H9 (cell line): ENCODE data around the gene FKBP10. TPM values are rescaled to one million over a fixed set of nuclear protein-coding genes. Genes with fewer than 3 reads are reported as not detected.

Source experiments
- DNase-seq: peaks from one replicate; pipeline ENCODE4 v3.0.0-alpha.2; 2017
- H2AFZ ChIP-seq: one replicate; pipeline ENCODE4 v1.6.1; 2013; ENCODE audit warnings: mild to moderate bottlenecking, low read length, control low read depth, moderate library complexity
- H2AK5ac ChIP-seq: 2 replicates; pipeline ENCODE4 v1.6.1; 2013; ENCODE audit warnings: low read length, control low read depth, mixed read lengths; ENCODE audit not compliant: insufficient read length
- H2BK120ac ChIP-seq: one replicate; pipeline ENCODE4 v1.6.1; 2013; ENCODE audit warnings: low read depth, mild to moderate bottlenecking, low read length, control low read depth, inconsistent platforms; ENCODE audit not compliant: poor library complexity, severe bottlenecking
- H2BK12ac ChIP-seq: 2 replicates; pipeline ENCODE4 v1.6.1; 2013; ENCODE audit warnings: low read length, control low read depth, mixed read lengths, low read depth; ENCODE audit not compliant: insufficient read length
- H2BK15ac ChIP-seq: 2 replicates; pipeline ENCODE4 v1.6.1; 2013; ENCODE audit warnings: low read depth, low read length, control low read depth
- H2BK20ac ChIP-seq: one replicate; pipeline ENCODE4 v1.6.1; 2013; ENCODE audit warnings: low read depth, mild to moderate bottlenecking, low read length, control low read depth, inconsistent platforms; ENCODE audit not compliant: poor library complexity, severe bottlenecking
- H2BK5ac ChIP-seq: 2 replicates; pipeline ENCODE4 v1.6.1; 2013; ENCODE audit warnings: low read length, control low read depth, mixed read lengths; ENCODE audit not compliant: insufficient read length
- H3K14ac ChIP-seq: 2 replicates; pipeline ENCODE4 v1.6.1; 2013; ENCODE audit warnings: low read length, control low read depth; ENCODE audit not compliant: insufficient read depth
- H3K18ac ChIP-seq: 2 replicates; pipeline ENCODE4 v1.6.1; 2013; ENCODE audit warnings: low read depth, mild to moderate bottlenecking, mixed read lengths, low read length, control low read depth; ENCODE audit not compliant: insufficient read length
- H3K23ac ChIP-seq: 2 replicates; pipeline ENCODE4 v1.6.1; 2013; ENCODE audit warnings: low read length, control low read depth, mixed read lengths, low read depth; ENCODE audit not compliant: insufficient read length
- H3K23me2 ChIP-seq: 2 replicates; pipeline ENCODE4 v1.6.1; 2013; ENCODE audit warnings: low read depth, mild to moderate bottlenecking, mixed read lengths, low read length, control low read depth; ENCODE audit not compliant: insufficient read length, poor library complexity, severe bottlenecking
- H3K27ac ChIP-seq: 2 replicates; pipeline ENCODE4 v1.5.1; 2013; ENCODE audit warnings: low read length, control low read depth, mixed read lengths, low read depth; ENCODE audit not compliant: insufficient read length
- H3K27me3 ChIP-seq: 2 replicates; pipeline ENCODE4 v1.6.1; 2013; ENCODE audit warnings: low read length, control low read depth, inconsistent platforms; ENCODE audit not compliant: insufficient read depth
- H3K4ac ChIP-seq: 2 replicates; pipeline ENCODE4 v1.6.1; 2013; ENCODE audit warnings: low read depth, mild to moderate bottlenecking, control low read depth, inconsistent platforms, low read length, moderate library complexity
- H3K4me1 ChIP-seq: 2 replicates; pipeline ENCODE4 v1.6.1; 2013; ENCODE audit warnings: low read length, control low read depth, inconsistent platforms; ENCODE audit not compliant: insufficient read depth
- H3K4me2 ChIP-seq: 2 replicates; pipeline ENCODE4 v1.6.1; 2013; ENCODE audit warnings: low read length, control low read depth, mixed read lengths; ENCODE audit not compliant: insufficient read length, insufficient read depth
- H3K56ac ChIP-seq: 2 replicates; pipeline ENCODE4 v1.6.1; 2013; ENCODE audit warnings: low read depth, mild to moderate bottlenecking, mixed read lengths, low read length, control low read depth; ENCODE audit not compliant: insufficient read length
- H3K79me1 ChIP-seq: 2 replicates; pipeline ENCODE4 v1.6.1; 2013; ENCODE audit warnings: low read depth, mild to moderate bottlenecking, moderate library complexity, low read length, control low read depth, inconsistent platforms; ENCODE audit not compliant: insufficient read depth, poor library complexity, severe bottlenecking
- H3K79me2 ChIP-seq: 2 replicates; pipeline ENCODE4 v1.6.1; 2013; ENCODE audit warnings: low read length, control low read depth, inconsistent platforms; ENCODE audit not compliant: insufficient read depth
- H3K9ac ChIP-seq: 2 replicates; pipeline ENCODE4 v1.6.1; 2013; ENCODE audit warnings: low read length, control low read depth, mixed read lengths; ENCODE audit not compliant: insufficient read length; ENCODE audit errors: extremely low read depth
- H3K9me3 ChIP-seq: one replicate; pipeline ENCODE4 v1.6.1; 2013; ENCODE audit warnings: low read depth, low read length, inconsistent platforms; ENCODE audit not compliant: control insufficient read depth
- H3T11ph ChIP-seq: one replicate; pipeline ENCODE4 v1.6.1; 2013; ENCODE audit warnings: mild to moderate bottlenecking, low read length, control low read depth, inconsistent platforms
- H4K20me1 ChIP-seq: one replicate; pipeline ENCODE4 v1.6.1; 2013; ENCODE audit not compliant: control insufficient read depth, insufficient read length, insufficient read depth
- H4K5ac ChIP-seq: 2 replicates; pipeline ENCODE4 v1.6.1; 2013; ENCODE audit warnings: low read depth, mild to moderate bottlenecking, mixed read lengths, low read length, control low read depth; ENCODE audit not compliant: insufficient read length
- H4K8ac ChIP-seq: replicated peaks from 2 replicates; pipeline ENCODE4 v1.6.1; 2013; ENCODE audit warnings: low read length, control low read depth, mixed read lengths, low read depth; ENCODE audit not compliant: insufficient read length
- H4K91ac ChIP-seq: 2 replicates; pipeline ENCODE4 v1.6.1; 2013; ENCODE audit warnings: low read depth, mild to moderate bottlenecking, moderate library complexity, mixed read lengths, low read length, control low read depth; ENCODE audit not compliant: insufficient read length
- H3K27ac Mint-ChIP-seq, 3 experiments: 2 replicates in 2 of 3; 3 replicates in 1 of 3; pipeline ENCODE4 v1.8.0; 2020 to 2021; ENCODE audit warnings: mixed read lengths in 3 of 3, mild to moderate bottlenecking in 1 of 3, moderate library complexity in 1 of 3
- H3K27me3 Mint-ChIP-seq: 2 replicates; pipeline ENCODE4 v1.8.0; 2021; ENCODE audit warnings: low read depth, mild to moderate bottlenecking, moderate library complexity, mixed read lengths
- H3K36me3 Mint-ChIP-seq, 3 experiments: 2 replicates in 2 of 3; 3 replicates in 1 of 3; pipeline ENCODE4 v1.8.0; 2020 to 2021; ENCODE audit warnings: low read depth in 3 of 3, mixed read lengths in 3 of 3; ENCODE audit not compliant: insufficient read depth in 1 of 3
- H3K4me1 Mint-ChIP-seq, 2 experiments: 2 replicates each; pipeline ENCODE4 v1.8.0; 2020; ENCODE audit warnings: mixed read lengths in 2 of 2
- H3K4me3 Mint-ChIP-seq, 2 experiments: 2 replicates in 1 of 2; 3 replicates in 1 of 2; pipeline ENCODE4 v1.8.0; 2020 to 2021; ENCODE audit warnings: mild to moderate bottlenecking in 2 of 2, mixed read lengths in 2 of 2, moderate library complexity in 1 of 2
- H3K9me3 Mint-ChIP-seq, 2 experiments: 2 replicates in 1 of 2; 3 replicates in 1 of 2; pipeline ENCODE4 v1.8.0; 2020; ENCODE audit warnings: mild to moderate bottlenecking in 2 of 2, mixed read lengths in 2 of 2, moderate library complexity in 1 of 2
- WGBS: extraction: QIAGEN DNeasy Blood & Tissue Kit; methylation state at CpG from one replicate; pipeline ENCODE4 v1.1.7; 2013; ENCODE audit warnings: missing lambda C conversion rate, low lambda C conversion rate, mixed read lengths; ENCODE audit not compliant: insufficient read length; ENCODE audit errors: extremely low coverage; 5-methylcytosine and 5-hydroxymethylcytosine counted together
- total RNA-seq: library from RNA; stranded (reverse); gene quantifications from 2 replicates; pipeline ENCODE4 v1.2.1, GENCODE V29; 2021
- TF ChIP-seq, protein P1 (sequence below): fragments of 200-600 bp; sonication (generic); conservative IDR thresholded peaks from 3 replicates; pipeline ENCODE4 v1.8.0; 2021; ENCODE audit warnings: antibody characterized with exemption, mild to moderate bottlenecking

Gene FKBP10
- total RNA-seq, 1 experiment from 2014 or later: 166 TPM

DNA sequence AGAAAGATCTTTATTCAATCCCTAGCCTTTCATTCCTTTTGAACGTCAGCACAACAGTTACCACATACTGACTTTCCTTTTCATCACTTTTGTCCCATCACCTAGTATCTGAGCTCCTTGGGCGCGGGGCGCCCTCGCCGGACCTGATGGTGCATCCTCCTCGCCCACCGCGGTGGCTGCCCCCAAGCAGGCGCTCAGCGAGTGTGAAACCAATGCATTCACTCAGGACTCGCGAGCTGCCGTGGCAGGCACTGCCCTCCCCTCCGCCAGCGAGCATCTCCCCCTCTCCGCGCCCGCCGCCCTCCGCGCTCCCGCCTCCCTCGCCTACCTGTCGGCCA lies 51.7 kb downstream of the FKBP10 start:
- Mint-ChIP-seq H3K9me3 (no peaks in the 10 kb centered on the region), H3K27me3 (no peaks in the 10 kb centered on the region), H3K27ac (no peak overlapping the region), H3K4me3 (no peak overlapping the region), H3K4me1 (peaks cover 24 to 26% of the 10 kb centered on the region in 2 experiments), H3K36me3 (peaks cover 18 to 32% (median 31%) of the 10 kb centered on the region in 3 experiments; a peak in 6 of 7 replicates)
- Histone ChIP-seq H2BK120ac (no peak overlapping the region), H2AFZ (no peak overlapping the region), H4K91ac (no peak overlapping the region), H2BK12ac (no peak overlapping the region), H3K4me1 (peaks cover 5% of the 10 kb centered on the region; the same call in 1 of the 2 replicates), H3K9me3 (no peaks in the 10 kb centered on the region), H4K8ac (no peak overlapping the region), H3K27me3 (no peaks in the 10 kb centered on the region), H3K27ac (no peak overlapping the region), H2BK15ac (no peak overlapping the region), H3K23me2 (peaks cover 18% of the 10 kb centered on the region), H2BK20ac (no peak overlapping the region), H3K79me1 (no peaks in the 10 kb centered on the region), H3K4ac (no peak overlapping the region), H3K9ac (peak overlapping the region; percentile 48), H4K20me1 (no peaks in the 10 kb centered on the region), H3K14ac (peak overlapping the region; percentile 93), H3K23ac (no peak overlapping the region), H2BK5ac (no peak overlapping the region), H3K56ac (no peak overlapping the region), H3K4me2 (peak overlapping the region; percentile 99), H4K5ac (no peak overlapping the region), H3T11ph (no peak overlapping the region), H2AK5ac (no peak overlapping the region), H3K18ac (no peak overlapping the region), H3K79me2 (peaks cover 13% of the 10 kb centered on the region; the same call in 1 of the 2 replicates)
- WGBS: no CpG with 5 or more reads among the region's 25 CpGs
- TF ChIP-seq, protein P1, sequence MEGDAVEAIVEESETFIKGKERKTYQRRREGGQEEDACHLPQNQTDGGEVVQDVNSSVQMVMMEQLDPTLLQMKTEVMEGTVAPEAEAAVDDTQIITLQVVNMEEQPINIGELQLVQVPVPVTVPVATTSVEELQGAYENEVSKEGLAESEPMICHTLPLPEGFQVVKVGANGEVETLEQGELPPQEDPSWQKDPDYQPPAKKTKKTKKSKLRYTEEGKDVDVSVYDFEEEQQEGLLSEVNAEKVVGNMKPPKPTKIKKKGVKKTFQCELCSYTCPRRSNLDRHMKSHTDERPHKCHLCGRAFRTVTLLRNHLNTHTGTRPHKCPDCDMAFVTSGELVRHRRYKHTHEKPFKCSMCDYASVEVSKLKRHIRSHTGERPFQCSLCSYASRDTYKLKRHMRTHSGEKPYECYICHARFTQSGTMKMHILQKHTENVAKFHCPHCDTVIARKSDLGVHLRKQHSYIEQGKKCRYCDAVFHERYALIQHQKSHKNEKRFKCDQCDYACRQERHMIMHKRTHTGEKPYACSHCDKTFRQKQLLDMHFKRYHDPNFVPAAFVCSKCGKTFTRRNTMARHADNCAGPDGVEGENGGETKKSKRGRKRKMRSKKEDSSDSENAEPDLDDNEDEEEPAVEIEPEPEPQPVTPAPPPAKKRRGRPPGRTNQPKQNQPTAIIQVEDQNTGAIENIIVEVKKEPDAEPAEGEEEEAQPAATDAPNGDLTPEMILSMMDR: no peak
- DNase-seq: no peak
